NCI-H510A (cell line): Measurements from ENCODE around the gene EDIL3.
"Not testable (repeated sequence)": the region's sequence is repeated elsewhere in the genome, so short reads cannot be mapped to it uniquely, and the experiment has no call there.

Source experiments
- DNase-seq: peaks from one replicate; lab custom pipeline; 2025; lab: John Stamatoyannopoulos, UW

The EDIL3 gene

DNA sequence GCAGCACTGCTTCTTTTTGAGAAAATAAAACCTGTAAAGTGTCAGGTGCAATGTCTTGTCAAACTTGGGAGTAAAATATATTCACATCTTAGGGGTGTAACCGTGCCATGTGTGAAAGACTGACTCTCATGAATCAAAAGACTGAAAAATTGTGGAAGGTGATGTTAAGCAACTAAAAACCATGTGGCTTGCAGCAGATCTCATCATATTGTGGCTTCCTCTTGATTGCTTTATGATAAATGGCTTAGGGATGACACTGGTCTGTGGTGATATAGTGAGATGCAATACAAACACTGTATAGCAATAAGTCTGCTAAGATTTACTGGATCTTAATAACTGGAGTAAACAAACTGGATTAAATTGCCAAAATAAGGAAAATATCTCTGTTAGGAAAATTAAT lies 321.6 kb downstream of the EDIL3 start:
- no peak for DNase-seq

DNA sequence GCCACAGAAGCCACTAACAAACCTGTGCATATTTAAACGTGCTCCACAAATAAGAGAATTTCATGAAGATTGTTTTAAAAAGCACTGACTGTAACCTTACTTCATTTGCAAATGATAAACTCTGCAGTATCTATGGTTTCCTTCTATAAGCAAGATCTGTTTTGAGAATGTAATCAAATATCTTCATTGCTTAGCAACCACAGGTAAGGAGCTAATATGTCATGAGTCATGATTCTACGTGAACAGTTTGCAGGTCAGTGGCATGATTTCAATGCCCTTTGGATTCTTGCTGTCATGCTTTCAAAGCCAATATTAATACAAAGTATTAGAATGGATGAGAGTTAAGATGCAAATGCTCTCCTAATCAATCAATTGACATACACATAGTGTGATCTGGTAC lies 325.0 kb downstream of the EDIL3 start:
- DNase-seq, result no peak

GRCh38 chr5:84058561-84058960 lies 326.1 kb downstream of the EDIL3 start:
- no peak for DNase-seq

DNA sequence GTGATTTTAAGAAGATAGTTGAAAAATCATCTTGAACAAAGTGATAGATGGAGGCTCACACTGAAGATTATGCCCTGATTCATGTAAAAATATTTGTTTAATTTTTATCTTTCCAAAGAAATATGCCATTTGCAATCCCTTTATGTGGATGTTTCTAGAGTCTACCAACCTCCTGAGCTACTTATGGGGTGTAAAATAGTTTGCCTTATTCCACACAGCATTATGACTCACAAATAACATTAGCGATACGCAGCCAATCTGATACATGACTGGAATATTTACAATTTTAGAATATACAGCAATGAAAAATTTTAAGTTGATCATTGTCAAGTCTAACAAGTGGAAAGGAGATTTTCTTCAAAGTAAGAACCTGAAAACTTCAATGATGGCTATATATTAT lies 327.5 kb downstream of the EDIL3 start:
- DNase-seq, result no peak

DNA sequence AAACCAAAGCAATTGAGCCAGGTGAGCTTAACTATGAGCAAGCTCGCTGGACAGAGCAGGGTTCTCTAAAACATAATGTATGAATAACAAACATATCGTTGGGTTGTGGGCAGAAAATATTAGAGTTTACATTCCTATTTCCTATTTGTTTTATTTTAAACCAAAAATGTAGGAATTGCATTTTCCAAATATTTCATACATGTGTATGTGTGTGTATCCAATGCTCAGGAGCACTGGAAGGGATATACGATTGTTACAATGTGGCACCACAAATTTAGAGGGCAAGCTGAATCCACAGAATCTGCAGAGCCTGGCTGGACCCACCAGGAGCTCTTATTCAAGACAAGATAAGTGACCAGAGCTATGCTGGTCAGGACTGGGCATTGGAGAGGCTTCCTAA lies 338.7 kb downstream of the EDIL3 start:
- no peak for DNase-seq

DNA sequence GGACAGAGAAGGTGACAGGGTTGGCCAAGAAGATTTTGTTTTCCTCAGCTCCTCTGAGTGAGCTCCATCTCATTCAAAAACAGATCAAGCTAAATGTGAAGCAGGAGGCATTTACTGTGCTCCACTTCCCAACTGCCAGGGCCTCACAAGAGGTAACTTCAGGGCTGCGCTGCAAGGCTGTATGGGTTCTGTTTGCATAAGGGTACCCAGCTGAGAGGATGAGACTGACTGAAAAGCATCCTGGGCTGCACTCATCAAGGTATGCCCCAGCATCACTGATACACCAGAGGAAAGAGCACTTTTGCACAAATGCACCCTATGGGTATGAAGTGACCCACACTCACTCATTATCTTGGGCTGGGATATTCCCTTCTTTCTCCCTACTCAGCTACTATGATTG lies 347.8 kb downstream of the EDIL3 start:
- no peak for DNase-seq

DNA sequence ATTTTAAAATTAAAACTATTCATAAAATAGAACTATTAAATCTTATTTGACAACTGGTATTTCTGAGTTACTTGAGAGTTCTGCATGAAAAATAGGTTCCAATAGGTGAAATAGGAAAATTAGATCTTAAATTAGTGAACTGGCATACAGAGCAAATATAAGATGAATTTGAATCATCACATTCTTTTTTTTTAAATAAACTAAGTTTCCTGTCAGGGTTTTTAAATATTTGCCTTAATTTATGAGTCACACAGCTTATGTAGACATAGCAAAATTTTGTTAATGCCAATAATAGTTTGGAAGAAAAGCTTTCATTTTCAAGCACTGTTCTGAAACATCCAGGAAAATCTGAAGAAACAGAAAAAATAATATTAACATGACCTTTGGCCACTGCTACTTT lies 352.4 kb downstream of the EDIL3 start:
- DNase-seq, result no peak

DNA sequence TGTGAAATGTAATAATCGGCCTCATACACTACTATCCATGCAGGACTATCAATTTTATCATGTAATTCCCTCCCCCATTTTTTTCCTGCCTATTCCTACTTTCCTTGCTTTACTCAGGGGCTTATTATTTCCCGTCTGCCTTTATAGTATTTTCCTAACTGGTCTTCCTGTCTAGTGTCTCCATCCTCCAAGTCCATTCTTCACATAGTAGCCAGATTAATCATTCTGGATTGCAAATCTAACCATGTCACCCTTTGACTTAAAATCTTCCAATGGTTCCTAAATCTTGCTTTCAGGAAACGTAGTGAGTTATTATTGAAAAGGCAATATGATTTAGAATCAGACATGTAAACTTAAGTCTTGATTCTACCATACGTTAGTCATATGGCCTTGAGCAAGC lies 356.6 kb downstream of the EDIL3 start:
- DNase-seq, result no peak

GRCh38 chr5:84018521-84018920 lies 366.2 kb downstream of the EDIL3 start:
- DNase-seq, result not testable (repeated sequence)

GRCh38 chr5:84017523-84018172 lies 367.0 kb downstream of the EDIL3 start:
- no peak for DNase-seq

DNA sequence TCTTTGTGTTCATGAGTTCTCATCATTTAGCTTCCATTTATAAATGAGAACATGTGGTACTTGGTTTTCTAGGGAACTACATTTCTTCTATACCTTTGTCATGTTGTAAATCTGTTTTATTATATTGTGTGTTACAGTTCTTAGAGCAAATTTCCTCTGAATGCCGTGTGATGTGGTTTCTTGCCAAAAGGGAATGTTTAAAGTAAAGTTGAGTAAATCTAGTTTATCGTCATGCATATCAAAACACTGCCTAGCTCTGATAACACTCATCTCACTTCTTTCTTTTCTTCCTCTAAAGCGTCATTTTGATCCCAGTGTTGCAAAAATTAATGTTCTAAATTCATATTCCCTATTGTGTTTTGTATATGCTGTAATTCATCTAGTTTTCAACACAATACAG lies 368.6 kb downstream of the EDIL3 start:
- DNase-seq, result no peak

GRCh38 chr5:84014966-84015365 lies 369.7 kb downstream of the EDIL3 start:
- no peak for DNase-seq

- DNase-seq, result no peak
Measured at GRCh38 chr5:83993803-83994202, 390.9 kb downstream of the EDIL3 start.

DNA sequence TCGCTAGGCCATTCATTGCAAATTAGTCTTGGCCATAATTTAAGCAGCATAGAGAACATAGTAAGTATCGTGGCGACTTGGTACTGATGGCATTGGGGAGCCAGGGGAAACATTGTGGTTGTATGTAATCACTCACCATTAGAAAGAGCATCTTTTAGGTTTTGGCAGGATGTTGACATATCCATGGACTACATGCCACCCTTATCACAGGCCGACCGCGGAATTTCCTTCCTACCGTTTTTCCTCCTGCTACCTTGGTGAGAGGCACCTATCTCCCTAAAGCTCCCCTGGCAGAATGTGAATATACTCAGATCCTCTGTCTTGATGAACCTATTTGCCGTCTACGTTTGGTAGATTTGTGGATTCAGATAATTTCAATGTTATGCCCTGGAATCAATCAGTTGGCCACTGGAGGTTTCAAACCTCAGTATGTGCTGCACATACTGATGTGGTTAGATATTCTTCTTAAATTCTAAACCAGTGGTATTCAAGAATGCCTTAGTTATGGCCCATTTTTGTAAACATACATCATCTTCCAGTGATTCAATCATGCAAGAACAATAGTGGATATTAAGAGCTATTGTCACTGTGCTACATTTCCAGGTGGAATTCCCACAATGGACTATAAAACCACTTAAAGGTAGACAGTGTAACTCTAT lies 393.0 kb downstream of the EDIL3 start:
- DNase-seq, result no peak

DNA sequence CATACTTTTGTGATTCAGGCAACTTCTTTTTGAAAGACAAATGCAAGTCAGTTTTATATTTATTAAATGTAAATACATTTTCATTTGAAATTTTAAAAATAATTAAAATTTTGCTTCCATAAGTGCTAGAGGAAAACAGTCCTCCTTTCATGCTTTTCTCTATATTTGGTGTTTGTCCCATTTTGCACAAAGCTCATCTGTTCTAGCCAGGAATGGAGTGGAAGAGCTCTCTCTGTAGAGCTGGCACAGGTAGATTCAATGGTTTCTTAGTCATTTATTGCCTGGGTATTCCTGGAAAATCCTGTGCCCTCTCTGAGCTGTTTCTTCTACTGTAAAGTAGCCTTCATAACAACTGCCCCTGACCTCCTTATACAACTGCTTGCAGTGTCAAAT lies 396.4 kb downstream of the EDIL3 start:
- DNase-seq, result no peak

- DNase-seq, result no peak
Measured at GRCh38 chr5:83987513-83988292, 397.0 kb downstream of the EDIL3 start.

DNA sequence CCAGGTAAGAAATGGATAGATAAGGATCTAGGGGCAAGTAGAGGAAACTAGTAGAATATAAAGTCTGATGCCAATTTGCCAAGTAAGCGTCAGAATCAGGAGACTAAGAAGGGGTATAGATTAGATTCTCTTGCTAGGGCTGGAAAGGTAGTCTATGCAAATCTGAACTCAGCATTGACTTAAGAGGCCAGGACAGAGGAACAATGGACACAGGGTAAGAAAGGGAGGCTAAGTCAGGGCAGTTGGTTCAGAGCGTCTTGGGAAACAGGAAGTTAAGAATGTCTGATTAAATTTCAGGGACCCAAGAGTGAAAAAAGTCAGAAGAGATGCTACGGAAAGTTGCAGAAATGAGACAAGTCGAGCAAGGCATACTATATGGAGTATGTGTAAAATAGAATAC lies 400.8 kb downstream of the EDIL3 start:
- DNase-seq, result no peak

DNA sequence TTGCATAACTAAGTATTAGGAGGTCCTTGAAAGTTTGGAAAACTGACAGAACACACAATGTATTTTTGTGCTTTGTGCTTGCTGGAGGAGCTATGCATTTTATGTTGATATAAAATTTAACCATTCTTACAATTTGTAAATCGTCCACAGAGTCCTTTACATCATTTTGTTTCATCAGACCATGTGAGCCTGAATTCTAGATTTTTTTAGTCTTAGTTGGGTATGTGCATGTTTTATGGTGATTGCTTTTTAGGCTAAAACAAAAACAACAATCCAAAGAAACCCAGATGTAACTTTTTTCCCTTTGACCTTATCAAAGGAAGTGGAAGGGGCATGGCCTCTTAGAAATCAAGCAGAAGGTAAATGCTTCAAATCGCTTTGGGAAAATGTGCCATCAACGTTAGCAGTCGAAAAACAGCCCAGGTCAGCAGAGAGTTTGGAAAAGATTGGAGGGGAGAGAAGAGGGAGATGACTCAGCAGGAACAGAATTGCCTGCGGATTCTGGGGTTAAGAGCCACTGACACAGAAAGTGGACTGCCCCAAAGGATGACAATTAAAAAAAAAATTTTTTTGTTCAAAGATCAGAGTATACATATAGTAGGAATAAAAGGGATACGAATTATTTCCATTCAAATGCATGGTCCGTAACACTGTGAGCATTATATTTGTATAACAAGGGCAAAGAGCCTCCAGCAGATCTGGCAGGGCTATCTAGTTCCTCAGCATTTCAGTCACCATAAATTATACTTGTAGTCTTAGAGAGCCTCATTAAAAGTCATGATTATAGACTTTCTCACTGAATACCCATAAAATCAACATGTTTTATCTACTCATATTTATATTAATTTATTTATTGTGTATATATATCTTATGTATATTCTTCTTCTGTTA lies 410.5 kb downstream of the EDIL3 start:
- no peak for DNase-seq

DNA sequence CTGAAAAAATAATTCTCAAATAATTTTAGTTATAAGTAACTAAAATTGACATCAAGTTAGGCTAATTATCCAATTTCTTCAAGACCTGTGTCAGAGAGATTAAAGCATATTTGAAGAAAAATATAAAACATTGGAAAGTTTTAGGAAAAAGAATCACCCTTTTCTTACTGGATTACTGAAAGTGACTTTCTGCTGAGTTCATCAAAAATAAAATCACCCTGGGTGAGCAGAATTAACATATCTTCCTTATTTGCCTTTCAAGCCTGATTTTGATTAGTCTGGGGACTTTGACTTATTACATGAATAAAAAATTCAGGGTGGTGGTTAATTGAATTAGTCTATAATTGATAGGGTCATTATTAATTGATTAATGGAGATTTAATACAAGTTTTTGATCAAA lies 411.8 kb downstream of the EDIL3 start:
- DNase-seq, result no peak

- no peak for DNase-seq
Measured at GRCh38 chr5:83972236-83972635, 412.4 kb downstream of the EDIL3 start.

GRCh38 chr5:83967417-83967816 lies 417.3 kb downstream of the EDIL3 start:
- DNase-seq, result no peak

- DNase-seq, result no peak
Measured at GRCh38 chr5:83965441-83965840, 419.2 kb downstream of the EDIL3 start.
